K562 (cell line): ENCODE data around the gene CYTH1. TPM values are rescaled to one million over a fixed set of nuclear protein-coding genes. Genes with fewer than 3 reads are reported as not detected.
A peak's percentile ranks its signal among the peaks of the same experiment; 100 is the strongest.

Experiments
- CBX3 ChIP-seq, 2 experiments: IDR thresholded peaks; 1 replicate in 1 of 2; 2 replicates in 1 of 2; pipeline ENCODE4 v1.6.1; 2012; ENCODE audit warnings: inconsistent platforms in 2 of 2, low read length in 2 of 2, borderline replicate concordance in 1 of 2, control low read depth in 1 of 2
- DPF2 ChIP-seq: fragments of 450-650 bp; IDR thresholded peaks from 2 replicates; pipeline ENCODE4 v1.6.1; 2016
- GTF2F1 ChIP-seq: IDR thresholded peaks from 2 replicates; pipeline ENCODE4 v1.6.1; 2011; ENCODE audit warnings: low read depth, low read length, improper control_type of control experiment
- MTA3 ChIP-seq: fragments of 450-650 bp; formaldehyde crosslinking; IDR thresholded peaks from 2 replicates; pipeline ENCODE4 v1.6.1; 2017; ENCODE audit warnings: mild to moderate bottlenecking, borderline replicate concordance
- MYBL2 ChIP-seq, 2 experiments: fragments of 450-650 bp in 1 of 2; sonication (generic) in 1 of 2; formaldehyde crosslinking in 1 of 2; IDR thresholded peaks; 2 replicates each; pipeline versions ENCODE4 v1.6.1 to v1.8.1; 2017 to 2022; ENCODE audit warnings: borderline replicate concordance in 1 of 2, inconsistent platforms in 1 of 2, low read depth in 1 of 2, mild to moderate bottlenecking in 1 of 2, missing genetic modification reagents in 1 of 2, moderate library complexity in 1 of 2
- MYNN ChIP-seq, 2 experiments: sonication (generic); formaldehyde crosslinking in 1 of 2; IDR thresholded peaks; 2 replicates each; pipeline versions ENCODE4 v1.5.0 to v1.6.1; 2016 to 2020; ENCODE audit warnings: antibody characterized with exemption in 1 of 2, missing genetic modification reagents in 1 of 2
- NFIC ChIP-seq: fragments of 450-650 bp; IDR thresholded peaks from 2 replicates; pipeline ENCODE4 v1.6.1; 2017; ENCODE audit warnings: mild to moderate bottlenecking, inconsistent platforms
- RBM39 ChIP-seq: fragments of 200-400 bp; formaldehyde crosslinking; optimal IDR thresholded peaks from 2 replicates; pipeline ENCODE3; 2018; ENCODE audit warnings: low read depth, low read length
- SMAD3 ChIP-seq: fragments of 450-650 bp; formaldehyde crosslinking; conservative IDR thresholded peaks from 2 replicates; pipeline ENCODE4 v1.4.0; 2020; ENCODE audit warnings: mild to moderate bottlenecking
- SMARCB1 ChIP-seq: IDR thresholded peaks from 2 replicates; pipeline ENCODE4 v1.6.1; 2011; ENCODE audit warnings: improper control_type of control experiment, low read depth; ENCODE audit not compliant: insufficient read length
- ZNF175 ChIP-seq: fragments of 200-800 bp; sonication (Bioruptor generic); IDR thresholded peaks from 2 replicates; pipeline ENCODE4 v1.6.1; 2016; ENCODE audit warnings: low read depth, mild to moderate bottlenecking, missing genetic modification characterization, missing compliant biosample characterization
- polyA plus RNA-seq, 8 experiments: library from polyadenylated mRNA; depleted of rRNA in 4 of 8; stranded (reverse) in 5 of 8; unstranded in 3 of 8; fragments of >200 nt; fragmentation: Nextera tagmentation in 2 of 8; fragmentation: Illumina TruSeq in 1 of 8; extraction: Ambion mirVana in 2 of 8; extraction: Trizol in 1 of 8; gene quantifications; 2 replicates each; pipeline versions ENCODE4 v1.2.1 to v1.2.3, GENCODE V29; 2011 to 2014; ENCODE audit warnings: inconsistent platforms in 1 of 8, missing spikeins in 1 of 8
- total RNA-seq, 7 experiments: library from RNA; depleted of rRNA in 6 of 7; stranded (reverse); fragments of >200 nt in 6 of 7; fragmentation: Illumina TruSeq in 2 of 7; extraction: Trizol in 2 of 7; gene quantifications; 2 replicates each; pipeline versions ENCODE4 v1.2.1 to v1.2.3, GENCODE V29; 2011 to 2021; ENCODE audit warnings: low replicate concordance in 1 of 7
- TF ChIP-seq, protein P1 (sequence below): fragments of 450-650 bp; IDR thresholded peaks from 2 replicates; pipeline ENCODE4 v1.6.1; 2016; ENCODE audit warnings: antibody characterized with exemption
- TF ChIP-seq, protein P2 (sequence below): sonication (generic); formaldehyde crosslinking; IDR thresholded peaks from 2 replicates; pipeline ENCODE4 v1.9.0; 2022; ENCODE audit warnings: mild to moderate bottlenecking, missing genetic modification reagents
- TF ChIP-seq, protein P3 (sequence below): fragments of 200-800 bp; sonication (Bioruptor generic); IDR thresholded peaks from 2 replicates; pipeline ENCODE4 v1.6.1; 2017; ENCODE audit warnings: missing genetic modification characterization, missing compliant biosample characterization
- TF ChIP-seq, protein P4 (sequence below): sonication (generic); formaldehyde crosslinking; IDR thresholded peaks from 2 replicates; pipeline ENCODE4 v1.4.0; 2020; ENCODE audit warnings: mild to moderate bottlenecking, missing genetic modification reagents
- TF ChIP-seq, protein P5 (sequence below): fragments of 450-650 bp; IDR thresholded peaks from 2 replicates; pipeline ENCODE4 v1.6.1; 2016; ENCODE audit warnings: mild to moderate bottlenecking
- TF ChIP-seq, protein P6 (sequence below): fragments of 250-450 bp; sonication (Bioruptor Pico); IDR thresholded peaks from 2 replicates; pipeline ENCODE4 v1.8.0; 2022; ENCODE audit warnings: moderate library complexity, mild to moderate bottlenecking, inconsistent platforms

The CYTH1 gene
- total and polyA plus RNA-seq, 9 of the 15 experiments (the other 6 are each of a cell fraction or from before 2014, with no cell fraction given), result 0.52 to 27.7 (median 16.8) TPM

DNA sequence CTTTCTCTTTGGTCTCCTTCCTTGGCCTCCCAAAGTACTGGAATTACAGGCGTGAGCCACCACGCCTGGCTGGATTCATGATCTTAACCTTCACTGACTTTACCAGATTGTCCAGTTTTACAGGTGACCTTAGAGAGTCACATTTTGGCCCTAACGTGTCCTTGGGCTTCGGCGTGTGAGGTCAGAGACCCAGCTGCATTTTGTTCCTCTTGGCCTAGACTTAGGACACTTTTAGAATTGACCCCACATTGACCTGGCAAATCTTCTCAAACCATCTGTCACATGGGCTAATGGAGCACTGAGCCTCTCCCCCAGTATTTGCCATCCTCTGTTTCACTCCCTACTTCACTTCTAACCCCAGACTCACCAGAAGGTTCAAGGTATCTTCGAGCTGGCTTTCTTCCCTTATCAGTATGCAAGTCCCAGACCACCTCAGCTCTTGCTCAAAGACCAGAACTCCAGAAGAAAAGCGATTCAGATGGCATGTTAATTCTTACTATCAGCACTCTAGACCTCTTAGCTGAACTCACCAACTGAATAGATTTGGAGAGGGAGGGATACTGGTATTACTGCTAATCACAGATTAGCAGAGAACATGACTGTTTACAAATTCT is 1.7 kb upstream of the CYTH1 start (continued):
- TF ChIP-seq, protein P1, sequence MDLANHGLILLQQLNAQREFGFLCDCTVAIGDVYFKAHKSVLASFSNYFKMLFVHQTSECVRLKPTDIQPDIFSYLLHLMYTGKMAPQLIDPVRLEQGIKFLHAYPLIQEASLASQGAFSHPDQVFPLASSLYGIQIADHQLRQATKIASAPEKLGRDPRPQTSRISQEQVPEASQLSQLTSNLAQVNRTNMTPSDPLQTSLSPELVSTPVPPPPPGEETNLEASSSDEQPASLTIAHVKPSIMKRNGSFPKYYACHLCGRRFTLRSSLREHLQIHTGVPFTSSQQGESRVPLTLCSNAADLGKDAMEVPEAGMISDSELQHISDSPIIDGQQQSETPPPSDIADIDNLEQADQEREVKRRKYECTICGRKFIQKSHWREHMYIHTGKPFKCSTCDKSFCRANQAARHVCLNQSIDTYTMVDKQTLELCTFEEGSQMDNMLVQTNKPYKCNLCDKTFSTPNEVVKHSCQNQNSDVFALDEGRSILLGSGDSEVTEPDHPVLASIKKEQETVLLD, result no peak; the same call in 1 of the 2 replicates
- TF ChIP-seq SMARCB1 (peak; percentile 88), MYNN (IDR thresholded peaks at IDR 0.05) (peak; percentile 40; the same call in 1 of the 2 replicates), MYNN (CRISPR knock-in tag; IDR thresholded peaks at IDR 0.05) (no peak), MYBL2 (IDR thresholded peaks at IDR 0.05; ENCODE audit: low read depth) (no peak), MYBL2 (CRISPR knock-in tag; IDR thresholded peaks at IDR 0.05; ENCODE audit: borderline replicate concordance) (no peak), ZNF175 (CRISPR knock-in tag) (peak; percentile 62; the same call in 1 of the 2 replicates), MTA3 (0 out of 2 replicates have a peak, but pooled peaks have one; percentile 49), GTF2F1 (no peak), NFIC (peak; percentile 61; the same call in 1 of the 2 replicates), CBX3 (IDR thresholded peaks at IDR 0.05; ENCODE audit: borderline replicate concordance in 1 of 2, low read length in 2 of 2) (no peak), SMAD3 (CRISPR knock-in tag) (no peak), DPF2 (peak; percentile 92), RBM39 (no peak)
- TF ChIP-seq, protein P2, sequence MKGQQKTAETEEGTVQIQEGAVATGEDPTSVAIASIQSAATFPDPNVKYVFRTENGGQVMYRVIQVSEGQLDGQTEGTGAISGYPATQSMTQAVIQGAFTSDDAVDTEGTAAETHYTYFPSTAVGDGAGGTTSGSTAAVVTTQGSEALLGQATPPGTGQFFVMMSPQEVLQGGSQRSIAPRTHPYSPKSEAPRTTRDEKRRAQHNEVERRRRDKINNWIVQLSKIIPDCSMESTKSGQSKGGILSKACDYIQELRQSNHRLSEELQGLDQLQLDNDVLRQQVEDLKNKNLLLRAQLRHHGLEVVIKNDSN (CRISPR knock-in tag), result peak; percentile 64
- TF ChIP-seq, protein P3, sequence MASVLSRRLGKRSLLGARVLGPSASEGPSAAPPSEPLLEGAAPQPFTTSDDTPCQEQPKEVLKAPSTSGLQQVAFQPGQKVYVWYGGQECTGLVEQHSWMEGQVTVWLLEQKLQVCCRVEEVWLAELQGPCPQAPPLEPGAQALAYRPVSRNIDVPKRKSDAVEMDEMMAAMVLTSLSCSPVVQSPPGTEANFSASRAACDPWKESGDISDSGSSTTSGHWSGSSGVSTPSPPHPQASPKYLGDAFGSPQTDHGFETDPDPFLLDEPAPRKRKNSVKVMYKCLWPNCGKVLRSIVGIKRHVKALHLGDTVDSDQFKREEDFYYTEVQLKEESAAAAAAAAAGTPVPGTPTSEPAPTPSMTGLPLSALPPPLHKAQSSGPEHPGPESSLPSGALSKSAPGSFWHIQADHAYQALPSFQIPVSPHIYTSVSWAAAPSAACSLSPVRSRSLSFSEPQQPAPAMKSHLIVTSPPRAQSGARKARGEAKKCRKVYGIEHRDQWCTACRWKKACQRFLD (CRISPR knock-in tag), result peak; percentile 79
- TF ChIP-seq, protein P4, sequence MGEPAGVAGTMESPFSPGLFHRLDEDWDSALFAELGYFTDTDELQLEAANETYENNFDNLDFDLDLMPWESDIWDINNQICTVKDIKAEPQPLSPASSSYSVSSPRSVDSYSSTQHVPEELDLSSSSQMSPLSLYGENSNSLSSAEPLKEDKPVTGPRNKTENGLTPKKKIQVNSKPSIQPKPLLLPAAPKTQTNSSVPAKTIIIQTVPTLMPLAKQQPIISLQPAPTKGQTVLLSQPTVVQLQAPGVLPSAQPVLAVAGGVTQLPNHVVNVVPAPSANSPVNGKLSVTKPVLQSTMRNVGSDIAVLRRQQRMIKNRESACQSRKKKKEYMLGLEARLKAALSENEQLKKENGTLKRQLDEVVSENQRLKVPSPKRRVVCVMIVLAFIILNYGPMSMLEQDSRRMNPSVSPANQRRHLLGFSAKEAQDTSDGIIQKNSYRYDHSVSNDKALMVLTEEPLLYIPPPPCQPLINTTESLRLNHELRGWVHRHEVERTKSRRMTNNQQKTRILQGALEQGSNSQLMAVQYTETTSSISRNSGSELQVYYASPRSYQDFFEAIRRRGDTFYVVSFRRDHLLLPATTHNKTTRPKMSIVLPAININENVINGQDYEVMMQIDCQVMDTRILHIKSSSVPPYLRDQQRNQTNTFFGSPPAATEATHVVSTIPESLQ (CRISPR knock-in tag), result no peak
- TF ChIP-seq, protein P5, sequence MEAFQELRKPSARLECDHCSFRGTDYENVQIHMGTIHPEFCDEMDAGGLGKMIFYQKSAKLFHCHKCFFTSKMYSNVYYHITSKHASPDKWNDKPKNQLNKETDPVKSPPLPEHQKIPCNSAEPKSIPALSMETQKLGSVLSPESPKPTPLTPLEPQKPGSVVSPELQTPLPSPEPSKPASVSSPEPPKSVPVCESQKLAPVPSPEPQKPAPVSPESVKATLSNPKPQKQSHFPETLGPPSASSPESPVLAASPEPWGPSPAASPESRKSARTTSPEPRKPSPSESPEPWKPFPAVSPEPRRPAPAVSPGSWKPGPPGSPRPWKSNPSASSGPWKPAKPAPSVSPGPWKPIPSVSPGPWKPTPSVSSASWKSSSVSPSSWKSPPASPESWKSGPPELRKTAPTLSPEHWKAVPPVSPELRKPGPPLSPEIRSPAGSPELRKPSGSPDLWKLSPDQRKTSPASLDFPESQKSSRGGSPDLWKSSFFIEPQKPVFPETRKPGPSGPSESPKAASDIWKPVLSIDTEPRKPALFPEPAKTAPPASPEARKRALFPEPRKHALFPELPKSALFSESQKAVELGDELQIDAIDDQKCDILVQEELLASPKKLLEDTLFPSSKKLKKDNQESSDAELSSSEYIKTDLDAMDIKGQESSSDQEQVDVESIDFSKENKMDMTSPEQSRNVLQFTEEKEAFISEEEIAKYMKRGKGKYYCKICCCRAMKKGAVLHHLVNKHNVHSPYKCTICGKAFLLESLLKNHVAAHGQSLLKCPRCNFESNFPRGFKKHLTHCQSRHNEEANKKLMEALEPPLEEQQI, result no peak
- TF ChIP-seq, protein P6, sequence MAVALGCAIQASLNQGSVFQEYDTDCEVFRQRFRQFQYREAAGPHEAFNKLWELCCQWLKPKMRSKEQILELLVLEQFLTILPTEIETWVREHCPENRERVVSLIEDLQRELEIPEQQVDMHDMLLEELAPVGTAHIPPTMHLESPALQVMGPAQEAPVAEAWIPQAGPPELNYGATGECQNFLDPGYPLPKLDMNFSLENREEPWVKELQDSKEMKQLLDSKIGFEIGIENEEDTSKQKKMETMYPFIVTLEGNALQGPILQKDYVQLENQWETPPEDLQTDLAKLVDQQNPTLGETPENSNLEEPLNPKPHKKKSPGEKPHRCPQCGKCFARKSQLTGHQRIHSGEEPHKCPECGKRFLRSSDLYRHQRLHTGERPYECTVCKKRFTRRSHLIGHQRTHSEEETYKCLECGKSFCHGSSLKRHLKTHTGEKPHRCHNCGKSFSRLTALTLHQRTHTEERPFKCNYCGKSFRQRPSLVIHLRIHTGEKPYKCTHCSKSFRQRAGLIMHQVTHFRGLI, result no peak
